Stimulated activated CD8-positive, alpha-beta memory T cell treated with anti-CD3 and anti-CD28 coated beads, Interleukin-15, amount 100 ng/mL, for 48 hours (primary cell): Measurements from ENCODE around the gene RTF1.

Experiments used
- DNase-seq, 2 donors: peaks; one replicate each; pipeline ENCODE4 v3.0.0-alpha.2; 2020; ENCODE audit warnings: low read depth in 2 of 2

RTF1 gene

DNA sequence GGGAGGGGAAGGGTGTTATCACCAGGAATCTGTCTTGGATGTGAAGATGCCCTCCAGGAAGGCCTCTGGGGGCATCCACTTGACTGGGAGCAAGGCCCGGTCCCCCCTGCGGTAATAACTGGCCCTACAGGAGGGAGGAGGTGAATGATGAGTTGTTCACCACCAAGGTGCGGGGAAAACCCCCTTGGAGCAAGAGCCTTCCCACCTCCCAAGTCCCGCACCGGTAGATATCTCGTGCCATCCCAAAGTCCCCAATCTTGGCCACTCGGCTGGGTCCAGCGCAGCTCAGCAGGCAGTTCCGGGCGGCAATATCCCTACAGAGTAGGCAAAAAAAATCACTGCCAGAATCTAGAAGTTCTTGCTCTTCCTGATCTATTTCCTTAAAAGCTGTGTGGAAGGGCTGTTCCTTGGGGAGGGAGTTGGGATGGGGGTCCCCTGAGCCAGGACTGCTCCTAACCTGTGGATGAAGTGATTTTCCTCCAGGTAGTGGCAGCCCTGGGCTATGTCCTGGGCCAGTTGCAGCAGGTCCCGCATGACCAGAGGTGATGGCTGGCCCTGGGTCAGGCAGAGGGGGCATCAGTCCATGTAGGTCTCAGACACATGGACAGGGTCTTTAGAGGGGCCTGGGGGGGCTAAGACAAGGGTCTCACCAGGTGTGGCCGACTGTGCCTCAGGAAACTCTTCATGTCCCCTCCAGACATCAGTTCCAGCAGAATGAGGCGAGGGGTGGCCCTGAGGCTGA is 88.0 kb downstream of the RTF1 start:
- DNase-seq, result no peak

DNA sequence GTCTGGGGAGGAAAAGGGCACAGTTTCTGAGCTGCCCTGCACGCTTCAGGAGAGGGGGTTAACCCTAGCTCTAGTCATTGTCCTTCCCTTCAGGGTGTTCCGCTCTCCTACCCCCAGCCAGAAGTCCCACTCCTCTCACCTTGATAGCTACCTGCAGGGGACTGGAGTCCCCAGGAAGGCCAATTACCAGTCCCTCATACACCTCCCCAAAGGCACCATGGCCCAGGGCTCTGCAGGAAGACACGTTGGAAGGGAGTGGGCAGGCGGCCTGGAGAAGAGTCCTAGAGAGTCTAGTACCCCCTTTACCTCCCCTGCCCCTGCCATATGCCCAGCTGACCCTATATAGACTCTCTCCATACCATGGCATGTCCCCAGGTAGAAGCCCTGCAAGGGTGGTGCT is 88.9 kb downstream of the RTF1 start:
- no peak for DNase-seq

DNA sequence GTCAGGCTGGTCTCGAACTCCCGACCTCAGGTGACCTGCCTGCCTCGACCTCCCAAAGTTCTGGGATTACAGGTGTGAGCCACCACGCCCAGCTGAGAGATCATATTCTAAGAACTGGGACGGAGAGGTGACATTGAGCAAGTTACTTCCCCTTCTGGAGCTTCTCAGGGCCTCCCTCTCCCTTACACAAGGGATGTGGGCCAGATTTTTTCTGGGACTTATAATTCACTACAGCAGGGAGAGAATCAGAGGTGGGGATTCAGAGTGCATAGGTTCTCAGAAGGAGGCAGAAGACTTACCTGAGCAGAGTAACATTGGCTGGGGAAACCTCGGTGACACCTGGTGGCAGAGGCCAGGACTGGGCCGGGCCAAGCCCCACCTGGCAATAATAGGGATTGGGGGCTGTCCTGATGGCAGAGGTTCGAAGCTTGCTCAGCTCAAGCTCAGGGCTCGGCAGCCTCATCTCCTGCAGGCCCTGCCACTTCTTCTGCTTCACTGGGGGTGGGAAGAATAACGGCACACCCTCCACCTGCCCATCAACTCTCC is 90.0 kb downstream of the RTF1 start:
- DNase-seq, result no peak

GRCh38 chr15:41507820-41508290 is 91.0 kb downstream of the RTF1 start:
- no peak for DNase-seq

GRCh38 chr15:41510728-41511127 is 93.8 kb downstream of the RTF1 start:
- DNase-seq, result no peak

DNA sequence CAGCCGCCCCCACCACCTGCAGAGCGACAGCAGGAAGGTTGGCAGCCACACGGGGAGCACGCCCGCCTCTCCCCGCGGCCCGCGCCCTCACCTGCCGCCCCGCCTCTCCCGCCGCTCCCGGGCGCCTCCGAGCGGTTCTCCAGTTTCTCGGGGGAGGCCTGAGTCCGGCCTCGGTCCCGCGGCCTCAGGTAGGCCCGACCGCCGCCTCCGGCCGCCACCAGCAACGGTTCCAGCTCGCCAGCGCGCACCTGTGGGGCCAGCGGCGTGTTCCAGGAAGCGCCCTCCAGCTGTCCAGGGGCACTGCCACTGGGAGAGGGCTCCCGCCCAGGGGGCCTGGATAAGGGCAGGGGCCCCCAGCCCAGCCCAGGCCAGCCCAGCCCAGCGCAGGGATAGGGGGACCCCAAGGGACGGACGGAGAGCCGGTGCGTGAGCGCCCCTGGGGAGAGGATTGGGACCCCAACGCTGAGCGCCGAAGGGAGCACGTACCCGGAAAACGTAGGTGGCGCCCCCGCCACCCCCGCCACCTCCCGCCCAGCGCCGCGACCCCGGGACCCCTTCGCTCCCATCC is 94.5 kb downstream of the RTF1 start:
- DNase-seq, result no peak

GRCh38 chr15:41511899-41512369 is 95.0 kb downstream of the RTF1 start:
- DNase-seq, result no peak

DNA sequence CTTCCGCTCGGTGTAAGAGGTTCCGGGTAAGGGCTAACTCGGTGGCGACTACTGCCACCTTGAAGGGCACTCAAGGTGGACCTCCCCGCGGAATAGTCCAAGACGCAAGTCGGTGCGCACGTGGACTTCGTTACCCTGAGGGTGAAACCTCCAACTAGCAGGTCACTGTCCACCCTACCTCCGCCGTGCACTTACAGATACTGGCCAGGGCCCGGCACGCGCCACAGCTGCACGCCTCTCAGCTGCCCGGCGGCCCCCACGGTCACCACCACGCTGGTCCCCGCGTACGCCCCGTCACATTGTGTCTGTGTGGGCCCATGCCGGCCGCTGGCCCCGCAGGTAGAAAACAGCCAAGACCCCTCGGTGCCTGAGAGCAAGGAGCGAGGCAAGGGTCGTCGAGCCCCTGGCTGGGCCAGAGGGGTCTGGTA is 95.6 kb downstream of the RTF1 start:
- DNase-seq, result no peak

- no peak for DNase-seq
These were observed 96.1 kb downstream of the RTF1 start for GRCh38 chr15:41512940-41513505.

- no peak for DNase-seq
These were observed 96.8 kb downstream of the RTF1 start, which contains the start of gene LTK for GRCh38 chr15:41513506-41514227. Gene LTK (minus strand): TSS chr15:41513827. CDS start chr15:41513709, 118 bp downstream.

GRCh38 chr15:41517895-41518449 is 101.1 kb downstream of the RTF1 start:
- DNase-seq, result no peak

GRCh38 chr15:41520636-41521035 is 103.7 kb downstream of the RTF1 start:
- DNase-seq, result no peak

- DNase-seq, result no peak
These were observed 104.7 kb downstream of the RTF1 start for GRCh38 chr15:41521614-41522013.

DNA sequence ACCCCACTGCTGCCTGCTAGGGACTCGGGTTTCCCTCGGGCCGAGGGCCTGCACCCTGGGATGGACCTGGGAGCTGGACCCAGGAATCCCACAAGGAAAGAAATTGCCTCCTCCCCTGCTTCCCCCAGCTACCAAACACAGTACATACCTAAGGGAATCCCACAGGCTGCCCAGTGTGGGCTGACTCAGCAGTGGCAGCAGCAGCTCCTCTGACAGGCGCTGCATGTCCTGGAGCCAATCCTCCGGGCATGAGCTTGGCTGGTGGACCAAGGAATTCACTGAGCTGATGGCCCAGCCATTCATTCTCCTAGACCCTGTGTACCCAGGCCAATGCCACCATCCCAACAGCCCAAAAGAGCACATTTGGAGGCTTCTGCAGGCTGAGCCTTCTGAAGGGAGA is 106.2 kb downstream of the RTF1 start:
- no peak for DNase-seq

- no peak for DNase-seq
These were observed 113.6 kb downstream of the RTF1 start for GRCh38 chr15:41530363-41530956.
